GM21576 (cell line): ENCODE measurements around the gene URAD.

Experiments
- ATAC-seq: cut with Tn5 transposase; IDR thresholded peaks from one replicate; pipeline ENCODE4 v1.9.1; 2021; ENCODE audit warnings: mild to moderate bottlenecking, moderate library complexity; ENCODE audit not compliant: unreplicated experiment

URAD gene

GRCh38 chr13:28001049-28001448 is 12.6 kb upstream of the URAD start:
- ATAC-seq, result no peak

DNA sequence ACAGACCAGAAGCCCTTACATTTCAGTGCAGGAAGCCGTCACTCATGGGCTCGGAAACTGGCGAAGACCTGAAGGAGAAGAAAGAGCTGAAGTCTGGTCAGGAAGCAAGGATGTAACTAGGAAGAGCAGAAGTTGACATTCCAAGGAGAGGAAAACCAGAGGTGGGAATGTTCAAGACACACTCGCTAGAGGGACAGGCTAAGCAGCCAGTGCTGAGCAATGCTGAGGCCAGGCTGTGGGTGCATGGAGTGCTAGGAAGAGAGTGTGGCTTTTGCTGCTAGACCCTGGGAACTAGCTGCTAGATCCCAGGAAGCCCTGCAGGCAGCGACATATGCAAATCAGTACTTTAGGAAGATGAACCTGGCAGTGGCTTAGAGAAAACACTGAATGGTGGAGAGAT is 12.1 kb upstream of the URAD start:
- ATAC-seq, result no peak

GRCh38 chr13:27997904-27998522 is 9.5 kb upstream of the URAD start:
- no peak for ATAC-seq

DNA sequence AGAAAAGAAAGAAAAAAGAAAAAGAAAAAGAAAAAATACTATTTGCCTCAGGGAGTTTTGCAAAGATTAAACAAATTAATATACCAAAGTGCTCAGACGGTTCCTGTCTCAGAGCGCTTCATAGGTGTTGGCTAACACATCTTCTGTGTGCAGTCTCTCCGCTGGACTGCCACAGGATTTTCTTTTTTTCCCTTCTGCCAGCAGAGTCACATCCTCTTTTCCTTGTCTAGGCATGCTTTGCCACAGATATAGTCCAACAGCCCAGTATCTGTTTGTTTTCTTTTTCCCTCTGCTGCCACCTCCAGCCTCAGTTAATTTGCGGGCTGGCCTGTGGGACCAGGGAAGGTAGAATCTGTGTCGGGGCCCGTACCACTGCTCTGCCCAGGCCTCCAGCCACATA is 3.4 kb upstream of the URAD start:
- no peak for ATAC-seq

GRCh38 chr13:27985600-27985999 is 2.9 kb downstream of the URAD start:
- no peak for ATAC-seq

DNA sequence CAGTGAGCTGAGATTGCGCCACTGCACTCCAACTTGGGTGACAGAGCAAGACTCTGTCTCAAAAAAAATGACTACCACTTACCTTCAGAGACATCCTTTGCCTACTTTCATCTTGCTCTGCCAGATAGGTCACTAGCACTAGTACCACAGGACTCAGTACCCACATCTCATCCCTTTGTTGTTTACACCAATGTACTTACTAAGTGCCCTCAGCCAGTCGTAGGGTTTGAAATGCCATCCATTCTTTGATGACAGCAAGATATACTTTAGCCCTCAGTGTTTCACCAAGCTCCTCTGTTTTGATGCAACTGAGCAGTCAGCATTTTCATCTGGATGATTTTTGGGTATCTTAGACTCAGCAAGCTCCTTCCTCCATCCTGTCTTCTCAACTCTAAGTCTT is 6.1 kb downstream of the URAD start:
- no peak for ATAC-seq

DNA sequence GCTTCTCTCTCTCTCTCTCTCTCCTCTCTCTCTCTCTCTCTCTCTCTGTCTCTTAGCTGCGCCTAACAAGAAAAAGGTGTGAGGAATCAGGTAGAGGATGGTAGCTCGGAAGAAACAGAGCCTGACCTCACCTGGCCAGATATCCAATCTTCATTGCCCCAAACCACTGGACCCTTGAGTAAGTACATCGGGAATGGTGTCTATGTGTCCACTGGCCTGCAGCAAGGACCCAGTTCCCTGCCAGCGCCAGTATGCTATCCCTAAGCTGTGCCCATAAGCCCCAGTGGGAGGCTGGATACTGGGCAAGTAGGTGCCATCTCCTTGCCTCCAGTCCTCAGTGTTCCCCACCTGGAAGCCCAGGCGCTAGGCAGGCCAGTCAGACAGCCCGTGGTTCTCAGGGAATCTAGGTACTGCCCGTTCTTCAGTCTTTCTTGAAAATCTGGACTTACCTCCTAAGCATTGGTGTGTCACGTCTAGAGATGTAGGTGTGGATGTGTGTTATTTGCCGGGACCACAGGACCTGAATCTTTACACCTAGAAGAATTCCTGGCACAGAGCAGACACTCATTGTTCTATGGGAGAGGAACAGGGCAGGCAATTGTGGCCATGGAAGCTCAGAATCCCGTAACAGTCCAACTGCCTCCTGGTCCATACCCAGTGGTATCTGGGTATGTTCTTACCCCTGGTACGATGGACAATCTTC is 7.3 kb downstream of the URAD start:
- no peak for ATAC-seq

DNA sequence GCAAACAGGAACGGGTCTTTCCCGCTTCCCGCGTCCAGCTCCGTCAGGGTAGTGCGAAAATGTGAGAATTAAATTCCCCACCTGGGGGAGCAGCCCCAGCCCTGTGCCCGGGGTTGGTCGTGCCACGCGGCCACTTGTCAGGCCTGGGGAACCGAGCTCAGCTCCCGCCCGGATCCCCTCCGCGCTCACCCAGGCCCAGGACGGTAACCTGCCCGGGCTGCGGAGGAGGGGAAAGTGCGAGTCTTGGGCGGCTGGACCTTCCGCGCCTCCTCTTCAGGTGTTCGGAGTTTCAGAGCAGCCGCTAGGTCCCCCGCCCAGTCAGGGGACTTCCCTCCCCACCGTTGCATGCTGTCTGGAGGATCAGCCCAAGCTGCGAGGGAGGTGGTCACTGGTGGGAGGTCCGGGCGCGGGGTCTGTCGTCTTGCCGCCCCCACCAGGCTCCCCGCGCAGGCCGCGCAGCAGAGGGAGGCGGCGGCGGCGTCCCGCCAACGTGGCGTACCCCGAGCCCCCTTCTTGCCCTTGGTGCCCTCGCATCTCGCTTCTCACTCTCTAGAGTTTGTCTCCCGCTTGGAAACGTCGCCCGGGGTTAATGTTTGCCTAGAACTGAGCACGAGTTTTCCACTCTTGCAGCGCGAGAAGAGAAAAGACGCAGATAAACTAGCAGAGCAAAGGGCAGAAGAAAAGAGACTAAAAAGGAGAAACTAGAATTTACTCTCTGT is 8.1 kb downstream of the URAD start:
- ATAC-seq, result no peak

DNA sequence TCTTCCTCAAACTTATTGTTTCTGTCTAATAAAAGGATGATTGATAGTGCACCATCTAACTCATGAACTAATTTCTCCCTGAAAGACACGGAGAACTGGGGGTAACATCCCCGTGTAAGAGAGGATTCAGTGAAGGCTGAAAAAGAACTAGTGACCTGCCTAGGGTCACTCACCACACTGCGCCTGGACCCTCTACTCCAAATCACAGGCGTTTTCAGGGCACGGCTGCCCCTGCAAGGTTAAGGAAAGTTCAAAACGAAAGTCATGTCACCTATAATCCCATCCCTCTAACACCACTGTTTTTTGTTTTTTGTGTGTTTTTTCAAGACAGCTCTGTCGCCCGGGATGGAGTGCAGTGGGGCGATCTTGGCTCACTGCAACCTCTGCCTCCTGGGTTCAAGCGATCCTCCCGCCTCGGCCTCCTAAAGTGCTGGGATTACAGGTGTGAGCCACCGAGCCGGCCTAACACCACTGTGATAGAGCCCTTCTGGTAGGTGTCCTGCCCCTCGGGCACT is 8.7 kb downstream of the URAD start:
- no peak for ATAC-seq

DNA sequence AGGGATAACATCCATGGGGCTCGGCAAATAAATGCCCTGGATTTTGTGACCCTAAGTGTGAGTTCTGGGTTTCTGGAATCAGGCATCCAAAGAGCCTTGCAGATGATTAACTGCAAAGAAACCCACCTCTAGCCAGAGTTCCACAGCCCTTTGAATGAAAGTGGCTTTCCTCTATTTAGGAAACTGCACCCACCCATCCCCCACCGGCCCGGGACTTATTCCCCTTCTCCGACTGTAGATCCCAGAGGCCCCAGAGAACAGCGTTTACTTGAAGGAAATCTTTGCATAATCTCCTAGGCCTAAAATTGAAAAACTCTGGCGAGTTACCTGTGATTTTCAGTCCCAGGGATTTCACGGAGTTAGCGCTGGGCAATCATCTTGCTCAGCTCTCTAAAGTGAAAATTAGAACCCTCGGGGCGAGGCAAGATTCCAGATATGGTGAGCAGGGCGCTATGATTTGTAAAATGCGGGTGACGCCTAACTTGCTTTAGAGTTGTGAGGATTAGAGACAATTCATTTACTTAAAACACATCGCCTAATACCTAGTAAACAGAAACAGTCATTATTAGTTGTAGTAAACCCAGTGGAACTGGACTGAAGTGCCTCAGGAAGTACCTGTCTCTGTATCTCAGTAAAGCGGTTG is 9.4 kb downstream of the URAD start:
- ATAC-seq, result no peak

- ATAC-seq, result no peak
These were observed 10.1 kb downstream of the URAD start for GRCh38 chr13:27978301-27978968.

GRCh38 chr13:27977476-27978300 is 10.8 kb downstream of the URAD start:
- no peak for ATAC-seq

DNA sequence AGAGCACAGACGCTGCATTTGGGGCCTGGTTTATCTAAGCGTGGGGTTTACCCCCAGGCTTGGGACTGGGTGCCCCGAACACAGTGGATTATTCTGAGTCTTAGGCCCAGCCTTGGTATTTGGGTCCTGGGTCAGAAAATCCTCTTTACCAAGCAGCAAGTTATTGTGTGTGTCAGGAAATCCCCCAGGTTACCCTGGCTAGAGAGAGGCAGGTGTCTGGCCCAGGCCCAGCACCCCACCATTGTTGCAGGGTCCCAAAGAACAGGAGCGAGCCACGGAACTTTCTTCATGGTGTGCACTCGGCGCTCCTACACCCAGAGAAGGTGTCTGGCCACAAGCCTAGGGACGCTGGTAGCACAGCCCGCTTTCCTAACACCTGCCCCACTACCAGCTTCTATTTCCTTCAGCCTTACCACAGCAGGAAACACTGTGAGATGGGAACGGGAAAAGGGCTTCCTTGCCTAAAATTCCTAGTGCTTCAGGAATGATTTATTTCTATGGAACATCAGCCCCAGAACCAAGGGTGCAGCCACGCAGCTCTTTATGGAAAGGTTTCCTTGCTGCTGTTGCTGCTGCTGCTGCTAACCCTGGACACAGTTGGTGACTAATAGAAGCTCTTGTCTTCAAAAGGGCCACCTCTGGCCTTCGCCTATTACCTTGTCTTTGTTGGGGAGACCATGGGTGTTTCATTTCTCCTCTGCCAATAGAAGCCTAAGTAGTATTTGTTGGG is 12.0 kb downstream of the URAD start:
- ATAC-seq, result no peak

GRCh38 chr13:27975564-27976361 is 12.7 kb downstream of the URAD start:
- ATAC-seq, result no peak

DNA sequence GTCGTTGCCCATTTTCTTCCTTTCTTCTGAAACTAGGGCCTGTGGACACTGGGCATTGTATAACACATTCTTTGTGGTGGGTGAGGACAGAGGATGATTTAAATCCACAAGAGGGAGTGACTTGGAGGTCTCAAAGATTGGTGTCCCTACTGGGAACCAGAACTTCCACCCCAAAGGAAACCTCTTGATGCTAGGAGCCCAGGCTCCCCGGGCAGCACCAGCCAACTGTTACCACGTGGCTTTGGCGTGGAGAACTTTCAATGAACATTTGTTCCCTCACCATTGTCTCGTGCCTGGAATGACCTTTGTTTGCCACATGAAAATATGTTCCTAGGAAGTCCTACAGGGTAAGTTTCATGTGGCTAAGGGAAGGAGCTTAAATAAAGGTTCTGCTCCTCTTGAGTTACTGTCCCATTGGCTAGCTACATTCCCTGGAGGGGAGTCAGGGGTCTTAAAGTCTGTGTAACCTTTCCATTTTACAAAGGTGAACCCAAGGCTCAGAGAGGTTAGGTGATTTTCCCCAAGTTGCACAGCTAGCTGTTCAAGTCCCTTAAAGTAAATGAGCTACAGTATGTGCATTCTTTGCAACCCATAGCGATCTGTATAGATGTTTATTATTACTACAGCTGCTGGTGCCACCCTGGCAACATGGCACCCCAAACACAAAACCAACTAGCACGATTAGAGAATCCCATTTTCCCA is 14.4 kb downstream of the URAD start:
- no peak for ATAC-seq

- no peak for ATAC-seq
These were observed 15.2 kb downstream of the URAD start for GRCh38 chr13:27973291-27973690.

DNA sequence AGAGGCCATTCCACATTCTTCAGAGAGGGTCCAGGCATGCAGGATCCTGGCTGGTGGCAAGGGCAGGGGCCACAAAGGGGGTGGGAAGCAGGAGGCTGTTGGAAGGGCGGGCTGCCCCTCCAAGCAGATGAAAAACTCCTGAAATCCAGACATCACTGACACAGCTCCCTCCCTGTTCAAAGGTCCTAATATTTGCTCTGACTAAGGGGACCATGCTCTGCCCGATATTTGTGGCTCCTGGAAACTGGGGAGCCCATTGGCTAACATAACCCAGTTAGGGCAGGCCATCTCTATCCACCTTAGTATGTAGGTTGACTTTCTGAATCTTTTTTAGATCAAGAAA is 16.0 kb downstream of the URAD start:
- no peak for ATAC-seq
